Measurements from ENCODE around the gene ARHGEF12.

ARHGEF12 gene

GRCh38 chr11:120339394-120339890, 3.2 kb downstream of the ARHGEF12 start:
- no peak for DNase-seq (ENCODE audit: low read depth)
- TF ChIP-seq CTCF (IDR thresholded peaks at IDR 0.05; ENCODE audit: low read depth, low read length, missing control alignments), result no peak
- no peak overlapping the region for H3K4me3 ChIP-seq (ENCODE audit: low read depth, low read length)

- no peak for TF ChIP-seq CTCF (IDR thresholded peaks at IDR 0.05; ENCODE audit: low read depth, low read length, missing control alignments)
- no peak for DNase-seq (ENCODE audit: low read depth)
- H3K4me3 ChIP-seq (ENCODE audit: low read depth, low read length), result no peak overlapping the region
Observed at GRCh38 chr11:120340529-120340928, 4.3 kb downstream of the ARHGEF12 start.

- DNase-seq (ENCODE audit: low read depth), result no peak
- no peak overlapping the region for H3K4me3 ChIP-seq (ENCODE audit: low read depth, low read length)
- no peak for TF ChIP-seq CTCF (IDR thresholded peaks at IDR 0.05; ENCODE audit: low read depth, low read length, missing control alignments)
Observed at GRCh38 chr11:120342226-120342625, 6.0 kb downstream of the ARHGEF12 start.

- TF ChIP-seq CTCF (IDR thresholded peaks at IDR 0.05; ENCODE audit: low read depth, low read length, missing control alignments), result no peak
- no peak for DNase-seq (ENCODE audit: low read depth)
- H3K4me3 ChIP-seq (ENCODE audit: low read depth, low read length), result no peak overlapping the region
Observed at GRCh38 chr11:120342678-120343077, 6.5 kb downstream of the ARHGEF12 start.

- peak; percentile 70 for DNase-seq (ENCODE audit: low read depth)
- no peak overlapping the region for H3K4me3 ChIP-seq (ENCODE audit: low read depth, low read length)
Observed at GRCh38 chr11:120343429-120343828, 7.2 kb downstream of the ARHGEF12 start.

GRCh38 chr11:120344302-120345004, 8.2 kb downstream of the ARHGEF12 start:
- no peak for TF ChIP-seq CTCF (IDR thresholded peaks at IDR 0.05; ENCODE audit: low read depth, low read length, missing control alignments)
- DNase-seq (ENCODE audit: low read depth), result peak; percentile 73
- no peak overlapping the region for H3K4me3 ChIP-seq (ENCODE audit: low read depth, low read length)

More at GRCh38 chr11:120343429-120343828, 7.2 kb downstream of the ARHGEF12 start:
- TF ChIP-seq CTCF (IDR thresholded peaks at IDR 0.05; ENCODE audit: low read depth, low read length, missing control alignments), result no peak

- no peak for DNase-seq (ENCODE audit: low read depth)
- TF ChIP-seq CTCF (IDR thresholded peaks at IDR 0.05; ENCODE audit: low read depth, low read length, missing control alignments), result no peak
- no peak overlapping the region for H3K4me3 ChIP-seq (ENCODE audit: low read depth, low read length)
Observed at GRCh38 chr11:120346233-120346632, 10.0 kb downstream of the ARHGEF12 start.
